HepG2 (cell line): Measurements from ENCODE around the gene NOTUM. TPM values are rescaled to one million over a fixed set of nuclear protein-coding genes. Genes with fewer than 3 reads are reported as not detected.
A peak's percentile ranks its signal among the peaks of the same experiment; 100 is the strongest.

Source experiments
- ATAC-seq: fragments of 200-7000 bp; cut with Tn5 transposase; 3 replicates; pipeline ENCODE4 v1.9.1; 2020; ENCODE audit warnings: mild to moderate bottlenecking, moderate library complexity
- BruUV-seq: library from RNA; stranded (reverse); fragments of 400-500 nt; replicated peaks from 2 replicates; lab custom pipeline; 2021; lab: Mats Ljungman, UMichigan
- CTCF ChIA-PET: fragments of 300-600 bp; formaldehyde crosslinking; extraction: SDS; loops from one replicate; lab custom pipeline; 2021; ENCODE audit warnings: low total read pairs, inconsistent platforms, low intra/inter-chr PET ratio; lab: Yijun Ruan, JAX
- POLR2A ChIA-PET: fragments of 350-600 bp; sonication (Branson Sonifier 250); formaldehyde crosslinking; loops from one replicate; lab custom pipeline; 2020; ENCODE audit warnings: antibody characterized with exemption, inconsistent platforms; lab: Yijun Ruan, JAX
- DNase-seq: peaks from one replicate; pipeline ENCODE4 v3.0.0-alpha.2; 2015; ENCODE audit warnings: low spot score
- FAIRE-seq: peaks from 3 replicates; lab custom pipeline; 2011; peaks lifted over from hg19 to GRCh38; lab: Jason Lieb, UNC
- H2AFZ ChIP-seq: one replicate; pipeline ENCODE4 v1.6.1; 2011; ENCODE audit warnings: low read length, inconsistent platforms
- H3K27ac ChIP-seq: fragments of 300-600 bp; 3 replicates; pipeline ENCODE4 v1.8.0; 2011; ENCODE audit warnings: mixed run types, mild to moderate bottlenecking, mixed read lengths, low read length, inconsistent platforms; ENCODE audit not compliant: insufficient read depth; ENCODE audit errors: extremely low read length
- H3K27me3 ChIP-seq, 2 experiments: fragments of 200-600 bp in 1 of 2; 2 replicates in 1 of 2; 3 replicates in 1 of 2; pipeline versions ENCODE4 v1.6.0 to v1.8.0; 2011; ENCODE audit warnings: low read length in 2 of 2, mild to moderate bottlenecking in 2 of 2, moderate library complexity in 2 of 2, inconsistent platforms in 1 of 2; ENCODE audit not compliant: insufficient read depth in 2 of 2, control insufficient read depth in 1 of 2
- H3K36me3 ChIP-seq, 2 experiments: fragments of 200-600 bp in 1 of 2; replicated peaks in 1 of 2; 2 replicates in 1 of 2; 3 replicates in 1 of 2; pipeline versions ENCODE4 v1.5.1 to v1.8.0; 2011; ENCODE audit warnings: low read length in 2 of 2, inconsistent platforms in 1 of 2; ENCODE audit not compliant: insufficient read depth in 2 of 2, control insufficient read depth in 1 of 2
- H3K4me1 ChIP-seq: 2 replicates; pipeline ENCODE4 v1.5.1; 2012; ENCODE audit warnings: low read length, inconsistent platforms; ENCODE audit not compliant: insufficient read depth
- H3K4me2 ChIP-seq: 2 replicates; pipeline ENCODE4 v1.6.0; 2011; ENCODE audit warnings: low read depth, low read length, inconsistent platforms
- H3K4me3 ChIP-seq, 3 experiments: fragments of 200-600 bp in 1 of 3; sonication (generic), shearing (Covaris generic) in 1 of 3; replicated peaks in 1 of 3; 2 replicates each; pipeline ENCODE4 v1.5.1; 2011 to 2016; ENCODE audit warnings: low read length in 3 of 3, inconsistent platforms in 2 of 3, low read depth in 2 of 3, mild to moderate bottlenecking in 2 of 3, control low read depth in 1 of 3, mixed read lengths in 1 of 3; ENCODE audit not compliant: insufficient read depth in 1 of 3
- H3K79me2 ChIP-seq: one replicate; pipeline ENCODE4 v1.6.1; 2011; ENCODE audit warnings: low read length, inconsistent platforms; ENCODE audit not compliant: insufficient read depth
- H3K9ac ChIP-seq: 2 replicates; pipeline ENCODE4 v1.6.0; 2011; ENCODE audit warnings: mild to moderate bottlenecking, low read depth, low read length, inconsistent platforms; ENCODE audit not compliant: insufficient read depth
- H3K9me3 ChIP-seq: 2 replicates; pipeline ENCODE4 v1.5.1; 2012; ENCODE audit warnings: mild to moderate bottlenecking, low read length
- H4K20me1 ChIP-seq: 2 replicates; pipeline ENCODE4 v1.6.0; 2011; ENCODE audit warnings: inconsistent platforms, mild to moderate bottlenecking, low read length, moderate library complexity; ENCODE audit not compliant: insufficient read depth
- FOXJ3 ChIP-seq: sonication (generic); formaldehyde crosslinking; IDR thresholded peaks from 2 replicates; pipeline ENCODE4 v1.4.0; 2020; ENCODE audit warnings: missing genetic modification reagents, mild to moderate bottlenecking, borderline replicate concordance
- FOXO1 ChIP-seq: sonication (generic); formaldehyde crosslinking; IDR thresholded peaks from 2 replicates; pipeline ENCODE4 v1.4.0; 2020; ENCODE audit warnings: missing genetic modification reagents
- HIC2 ChIP-seq: sonication (generic); formaldehyde crosslinking; IDR thresholded peaks from 2 replicates; pipeline ENCODE4 v1.9.0; 2022; ENCODE audit warnings: low read depth, missing genetic modification reagents
- IKZF4 ChIP-seq: sonication (generic); formaldehyde crosslinking; IDR thresholded peaks from 2 replicates; pipeline ENCODE4 v1.5.1; 2020; ENCODE audit warnings: borderline replicate concordance, mild to moderate bottlenecking, low read depth, missing genetic modification reagents; ENCODE audit errors: not compliant biosample characterization
- JUND ChIP-seq: sonication (generic); formaldehyde crosslinking; IDR thresholded peaks from 2 replicates; pipeline ENCODE4 v1.8.0; 2022; ENCODE audit warnings: mild to moderate bottlenecking, missing genetic modification reagents
- NFKB2 ChIP-seq: sonication (generic); formaldehyde crosslinking; IDR thresholded peaks from 2 replicates; pipeline ENCODE4 v1.4.0; 2020; ENCODE audit warnings: missing genetic modification reagents, borderline replicate concordance
- PATZ1 ChIP-seq: sonication (generic); formaldehyde crosslinking; IDR thresholded peaks from 2 replicates; pipeline ENCODE4 v1.4.0; 2020; ENCODE audit warnings: missing genetic modification reagents
- PLSCR1 ChIP-seq: sonication (generic); formaldehyde crosslinking; IDR thresholded peaks from 2 replicates; pipeline ENCODE4 v1.5.0; 2020; ENCODE audit warnings: missing genetic modification reagents, mild to moderate bottlenecking, borderline replicate concordance
- POLR2AphosphoS2 ChIP-seq: IDR thresholded peaks from 2 replicates; pipeline ENCODE4 v1.6.1; 2011; ENCODE audit warnings: low read depth, low read length, improper control_type of control experiment
- SALL2 ChIP-seq: sonication (generic); formaldehyde crosslinking; IDR thresholded peaks from 2 replicates; pipeline ENCODE4 v1.8.1; 2023; ENCODE audit warnings: mild to moderate bottlenecking, missing genetic modification reagents, inconsistent platforms
- TRIM22 ChIP-seq: fragments of 450-650 bp; IDR thresholded peaks from 2 replicates; pipeline ENCODE4 v1.6.1; 2017
- ZKSCAN8 ChIP-seq: IDR thresholded peaks from 2 replicates; pipeline ENCODE4 v1.6.1; 2016; ENCODE audit warnings: borderline replicate concordance, missing genetic modification reagents, missing compliant biosample characterization
- ZNF264 ChIP-seq: sonication (generic); formaldehyde crosslinking; IDR thresholded peaks from 2 replicates; pipeline ENCODE4 v1.4.0; 2020; ENCODE audit warnings: missing genetic modification reagents
- ZNF343 ChIP-seq: sonication (generic); formaldehyde crosslinking; IDR thresholded peaks from 2 replicates; pipeline ENCODE4 v1.4.0; 2020; ENCODE audit warnings: mild to moderate bottlenecking, missing genetic modification reagents
- ZNF432 ChIP-seq: sonication (generic); formaldehyde crosslinking; IDR thresholded peaks from 2 replicates; pipeline ENCODE4 v1.5.0; 2020; ENCODE audit warnings: missing genetic modification reagents, mild to moderate bottlenecking, borderline replicate concordance
- ZNF460 ChIP-seq: sonication (generic); formaldehyde crosslinking; IDR thresholded peaks from 2 replicates; pipeline ENCODE4 v1.5.1; 2020; ENCODE audit warnings: missing genetic modification reagents, mild to moderate bottlenecking, borderline replicate concordance
- ZNF670 ChIP-seq: sonication (generic); formaldehyde crosslinking; IDR thresholded peaks from 2 replicates; pipeline ENCODE4 v1.8.0; 2022; ENCODE audit warnings: mild to moderate bottlenecking, missing genetic modification reagents, borderline replicate concordance
- ZNF772 ChIP-seq: sonication (generic); formaldehyde crosslinking; IDR thresholded peaks from 2 replicates; pipeline ENCODE4 v1.5.0; 2020; ENCODE audit warnings: mild to moderate bottlenecking, missing genetic modification reagents
- ZNF788 ChIP-seq: sonication (generic); formaldehyde crosslinking; IDR thresholded peaks from 2 replicates; pipeline ENCODE4 v1.5.0; 2020; ENCODE audit warnings: mild to moderate bottlenecking, missing genetic modification reagents, borderline replicate concordance
- WGBS: methylation state at CpG from one replicate; pipeline ENCODE4 v1.1.6; 2017; ENCODE audit warnings: low lambda C conversion rate; 5-methylcytosine and 5-hydroxymethylcytosine counted together
- in situ Hi-C: cut with HindIII; loops from 2 replicates; pipeline ENCODE4 v1.10.0; 2017; ENCODE audit warnings: low pct_unique_long_range_greater_than_20kb; ENCODE audit not compliant: extremely low pct_ligation_motif_present
- intact Hi-C: fragments of 100-400 bp; cut with micrococcal nuclease; formaldehyde crosslinking; loops from one replicate; pipeline ENCODE4 v1.10.0; 2022; ENCODE audit not compliant: unreplicated experiment
- polyA plus RNA-seq, 8 experiments: library from polyadenylated mRNA; depleted of rRNA in 3 of 8; stranded (reverse) in 7 of 8; unstranded in 1 of 8; fragments of >200 nt; fragmentation: Illumina TruSeq in 4 of 8; extraction: Trizol in 4 of 8; gene quantifications; 2 replicates each; pipeline versions ENCODE4 v1.2.1 to v1.2.3, GENCODE V29; 2011 to 2016; ENCODE audit warnings: low read depth in 4 of 8, missing spikeins in 1 of 8, mixed read lengths in 1 of 8; ENCODE audit not compliant: insufficient read depth in 1 of 8
- total RNA-seq, 5 experiments: library from RNA; depleted of rRNA; stranded (reverse); fragments of >200 nt; fragmentation: Illumina TruSeq; extraction: Trizol; gene quantifications; 2 replicates each; pipeline ENCODE4 v1.2.3, GENCODE V29; 2016; ENCODE audit warnings: low read depth in 1 of 5

The NOTUM gene
- total and polyA plus RNA-seq, 2 of the 13 experiments (the other 11 are each of a cell fraction or from before 2014, with no cell fraction given): 150 to 160 TPM

GRCh38 chr17:81999587-81999975 is 38.6 kb upstream of the NOTUM start:
- ChIA-PET CTCF (interaction anchor here (0.9 to 2.3 kb wide), 2 partner anchors 22 to 40 kb away, joined by 5 to 25 read pairs; partner anchors contain the start of gene NOTUM), POLR2A (interaction anchor here (0.5 to 16.1 kb wide), 9 partner anchors 8 to 288 kb away, joined by 3 to 470 read pairs (median 22); partner anchors contain the start of genes ASPSCR1, CENPX, LRRC45 and NOTUM)
- no peaks in the 10 kb centered on the region for H4K20me1 ChIP-seq
- peaks cover 99% of the 10 kb centered on the region for H3K4me1 ChIP-seq
- no peaks in the 10 kb centered on the region for H3K27me3 ChIP-seq
- H3K4me2 ChIP-seq: peak overlapping the region; percentile 86
- no peak overlapping the region for H2AFZ ChIP-seq
- H3K9me3 ChIP-seq: no peaks in the 10 kb centered on the region
- peak overlapping the region; percentile 95 for H3K27ac ChIP-seq
- ATAC-seq: peak; percentile 0
- H3K9ac ChIP-seq: peak overlapping the region; percentile 80
- peaks cover 74% of the 10 kb centered on the region for H3K79me2 ChIP-seq
- intact Hi-C loops: no loop called here
- 0 out of 5 replicates have a peak, but pooled peaks cover 0 to 3% of the 10 kb centered on the region in 2 experiments for H3K36me3 ChIP-seq
- no TSS peak for BruUV-seq
- peak overlapping the region; percentile 23 to 61 (median 26); a peak in 5 of 6 replicates for H3K4me3 ChIP-seq
- peak; percentile 83 for DNase-seq
- no peak for FAIRE-seq
- 2% methylated on average over 8 of the region's 12 CpGs for WGBS
- in situ Hi-C loops: loop anchor here (5.0 kb wide), 1 partner anchor 42 kb away; no protein-coding TSS in a partner anchor
- TF ChIP-seq ZNF343 (0 out of 2 replicates have a peak, but pooled peaks have one; percentile 36), ZNF432 (CRISPR knock-in tag) (no peak), TRIM22 (no peak), FOXO1 (no peak), ZNF264 (CRISPR knock-in tag) (no peak), IKZF4 (CRISPR knock-in tag) (no peak), JUND (CRISPR knock-in tag) (no peak), PATZ1 (no peak), ZNF670 (CRISPR knock-in tag) (no peak), ZKSCAN8 (CRISPR knock-in tag) (no peak), HIC2 (CRISPR knock-in tag) (no peak; the same call in 1 of the 2 replicates), ZNF460 (CRISPR knock-in tag) (no peak), NFKB2 (peak; percentile 49; the same call in 1 of the 2 replicates), PLSCR1 (CRISPR knock-in tag) (no peak), FOXJ3 (CRISPR knock-in tag) (no peak), ZNF788 (0 out of 2 replicates have a peak, but pooled peaks have one; percentile 64), SALL2 (CRISPR knock-in tag) (peak; percentile 31; the same call in 1 of the 2 replicates), ZNF772 (CRISPR knock-in tag) (peak; percentile 41; the same call in 1 of the 2 replicates), POLR2AphosphoS2 (no peak)
